Psoas muscle (tissue), 8 donors: ENCODE data around the gene EBPL. TPM values are rescaled to one million over a fixed set of nuclear protein-coding genes. Genes with fewer than 3 reads are reported as not detected.

Experiments used
- ATAC-seq, 4 donors: fragments of 200-7000 bp; cut with Tn5 transposase; one replicate each; pipeline ENCODE4 v1.9.1; 2020; ENCODE audit warnings: moderate library complexity in 3 of 4, mild to moderate bottlenecking in 2 of 4
- DNase-seq, 2 donors: peaks; one replicate each; pipeline ENCODE4 v3.0.0-alpha.2; 2020
- H3K27ac ChIP-seq: fragments of 200-600 bp; one replicate; pipeline ENCODE4 v1.8.0; 2022
- H3K27me3 ChIP-seq, 3 donors: fragments of 200-600 bp in 1 of 3; one replicate each; pipeline versions ENCODE4 v1.6.1 to v1.8.0; 2013 to 2022; ENCODE audit warnings: low read length in 2 of 3, mild to moderate bottlenecking in 2 of 3, moderate library complexity in 1 of 3; ENCODE audit not compliant: insufficient read depth in 3 of 3
- H3K36me3 ChIP-seq, 2 donors: fragments of 200-600 bp in 1 of 2; one replicate each; pipeline versions ENCODE4 v1.6.1 to v1.8.0; 2013 to 2022; ENCODE audit warnings: low read depth in 1 of 2, mild to moderate bottlenecking in 1 of 2, moderate library complexity in 1 of 2; ENCODE audit not compliant: insufficient read depth in 1 of 2
- H3K4me1 ChIP-seq: fragments of 200-600 bp; one replicate; pipeline ENCODE4 v1.8.0; 2022
- H3K4me3 ChIP-seq: fragments of 200-600 bp; one replicate; pipeline ENCODE4 v1.8.0; 2022; ENCODE audit warnings: mild to moderate bottlenecking
- H3K9me3 ChIP-seq: fragments of 200-600 bp; one replicate; pipeline ENCODE4 v1.8.0; 2022
- WGBS, 3 donors: extraction: QIAGEN DNeasy Blood & Tissue Kit; methylation state at CpG; one replicate each; pipeline versions ENCODE4 v1.1.6 to v1.1.7; 2013; 5-methylcytosine and 5-hydroxymethylcytosine counted together
- intact Hi-C, 2 donors: fragments of 100-400 bp; cut with DNase I; formaldehyde crosslinking; loops; one replicate each; pipeline versions ENCODE4 v1.11.0 to v1.14.2; 2022
- polyA plus RNA-seq, 3 donors: library from polyadenylated mRNA; stranded (reverse); fragments of 200-250 nt; gene quantifications; one replicate each; pipeline ENCODE4 v1.2.3, GENCODE V29; 2013
- total RNA-seq, 4 donors: library from RNA; stranded (reverse); fragmentation: NEBNext Ultra II Directional in 2 of 4; extraction: Animal tissue kit (Norgen Biotek cat#: 25700) in 2 of 4; gene quantifications; one replicate each; pipeline versions ENCODE4 v1.2.1 to v1.2.4, GENCODE V29; 2021 to 2023
- TF ChIP-seq, protein P1 (sequence below): fragments of 200-600 bp; IDR thresholded peaks from one replicate; pipeline ENCODE4 v1.8.0; 2022; ENCODE audit warnings: antibody characterized with exemption
- donor health status: healthy with polysubstance abuse.
- donor health status: DM: no; HTN: no; CAD: no; lungs with moderate emphysema.
- donor health status: Bipolar disorder and iron deficiency.
- donor health status: healthy.
- donor health status: DM: yes; HTN: yes; CAD: no.
- donor health status: DM: no; HTN: no; CAD: no.
- donor health status: DM: no; HTN: no; CAD: no.
- donor health status: DM: yes; HTN: yes; CAD: no.

Gene EBPL
- total and polyA plus RNA-seq, 7 donors = 4.8 to 10.6 (median 7.3) TPM

DNA sequence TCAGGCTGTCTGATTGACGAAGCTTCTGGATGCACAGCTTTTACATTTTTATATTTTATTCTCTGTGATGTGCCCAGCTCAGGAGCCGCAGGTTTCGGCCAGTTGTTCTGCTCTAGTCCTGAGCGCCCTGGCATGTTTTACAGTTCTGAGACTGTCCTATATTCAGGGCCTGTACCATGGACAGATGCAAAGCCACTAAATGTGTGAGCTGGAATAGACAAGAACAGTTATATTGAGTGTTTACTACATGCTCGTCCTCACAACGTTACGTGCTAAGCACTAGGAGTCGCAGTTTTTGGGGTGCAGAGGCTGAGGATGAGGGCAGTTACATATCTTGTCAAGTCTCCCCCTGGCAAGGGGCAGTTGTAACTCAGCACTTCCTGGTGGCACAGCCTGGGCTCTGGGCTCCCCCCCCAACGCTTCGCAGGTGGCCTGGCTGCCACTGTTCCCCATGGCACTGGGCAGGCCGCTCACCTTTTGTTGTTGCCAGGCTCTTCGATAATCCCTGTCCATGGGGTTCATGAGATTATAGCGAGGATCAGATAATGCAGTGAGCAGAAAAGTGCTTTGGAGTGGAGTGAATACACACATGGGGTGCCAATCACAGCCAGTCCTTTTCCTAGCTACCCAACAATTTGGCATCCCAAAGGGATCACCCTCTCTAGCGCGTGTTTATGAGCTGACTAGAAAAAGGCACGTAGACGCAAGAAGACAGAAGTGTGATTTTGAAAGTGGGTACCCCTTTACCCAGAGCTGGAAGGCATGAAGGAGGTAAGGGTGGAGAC lies 39.5 kb downstream of the EBPL start:
- 25 to 42% (median 31%) methylated on average over 17 of the region's 17 CpGs for WGBS, 3 donors
- peak overlapping the region; percentile 97 for H3K27ac ChIP-seq
- no peaks in the 10 kb centered on the region for H3K36me3 ChIP-seq
- peak; percentile 41 to 63 (median 45) for ATAC-seq
- H3K4me1 ChIP-seq = peaks cover 65% of the 10 kb centered on the region
- TF ChIP-seq, protein P1, sequence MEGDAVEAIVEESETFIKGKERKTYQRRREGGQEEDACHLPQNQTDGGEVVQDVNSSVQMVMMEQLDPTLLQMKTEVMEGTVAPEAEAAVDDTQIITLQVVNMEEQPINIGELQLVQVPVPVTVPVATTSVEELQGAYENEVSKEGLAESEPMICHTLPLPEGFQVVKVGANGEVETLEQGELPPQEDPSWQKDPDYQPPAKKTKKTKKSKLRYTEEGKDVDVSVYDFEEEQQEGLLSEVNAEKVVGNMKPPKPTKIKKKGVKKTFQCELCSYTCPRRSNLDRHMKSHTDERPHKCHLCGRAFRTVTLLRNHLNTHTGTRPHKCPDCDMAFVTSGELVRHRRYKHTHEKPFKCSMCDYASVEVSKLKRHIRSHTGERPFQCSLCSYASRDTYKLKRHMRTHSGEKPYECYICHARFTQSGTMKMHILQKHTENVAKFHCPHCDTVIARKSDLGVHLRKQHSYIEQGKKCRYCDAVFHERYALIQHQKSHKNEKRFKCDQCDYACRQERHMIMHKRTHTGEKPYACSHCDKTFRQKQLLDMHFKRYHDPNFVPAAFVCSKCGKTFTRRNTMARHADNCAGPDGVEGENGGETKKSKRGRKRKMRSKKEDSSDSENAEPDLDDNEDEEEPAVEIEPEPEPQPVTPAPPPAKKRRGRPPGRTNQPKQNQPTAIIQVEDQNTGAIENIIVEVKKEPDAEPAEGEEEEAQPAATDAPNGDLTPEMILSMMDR = no peak
- intact Hi-C loops = loop anchor here (2.0 to 10.0 kb wide), 6 partner anchors 41 to 473 kb away; partner anchors contain the start of genes KPNA3 (in 2 of the 2), EBPL (in 1 of the 2) and SPRYD7 (in 1 of the 2)
- peak in 1 of 2 donors; percentile 60 for DNase-seq
- no peaks in the 10 kb centered on the region for H3K9me3 ChIP-seq
- no peaks in the 10 kb centered on the region for H3K27me3 ChIP-seq
- peak overlapping the region; percentile 51 for H3K4me3 ChIP-seq

- WGBS, 3 donors = 27 to 34% (median 34%) methylated on average over 2 of the region's 2 CpGs
- ATAC-seq (peak; percentile 74 to 79 (median 78)), DNase-seq (peak; percentile 52 to 81)
- Histone ChIP-seq H3K27ac (peak overlapping the region; percentile 97), H3K27me3 (no peaks in the 10 kb centered on the region), H3K4me1 (peaks cover 56% of the 10 kb centered on the region), H3K9me3 (no peaks in the 10 kb centered on the region), H3K4me3 (peak overlapping the region; percentile 19), H3K36me3 (no peaks in the 10 kb centered on the region)
- intact Hi-C loops = loop anchor here (5.0 to 10.0 kb wide), 5 partner anchors 42 to 475 kb away; partner anchors contain the start of genes EBPL (in 1 of the 2), KPNA3 (in 1 of the 2) and SPRYD7 (in 1 of the 2)
- TF ChIP-seq, protein P1 = no peak
Observed at GRCh38 chr13:49649963-49650312, 41.3 kb downstream of the EBPL start.

DNA sequence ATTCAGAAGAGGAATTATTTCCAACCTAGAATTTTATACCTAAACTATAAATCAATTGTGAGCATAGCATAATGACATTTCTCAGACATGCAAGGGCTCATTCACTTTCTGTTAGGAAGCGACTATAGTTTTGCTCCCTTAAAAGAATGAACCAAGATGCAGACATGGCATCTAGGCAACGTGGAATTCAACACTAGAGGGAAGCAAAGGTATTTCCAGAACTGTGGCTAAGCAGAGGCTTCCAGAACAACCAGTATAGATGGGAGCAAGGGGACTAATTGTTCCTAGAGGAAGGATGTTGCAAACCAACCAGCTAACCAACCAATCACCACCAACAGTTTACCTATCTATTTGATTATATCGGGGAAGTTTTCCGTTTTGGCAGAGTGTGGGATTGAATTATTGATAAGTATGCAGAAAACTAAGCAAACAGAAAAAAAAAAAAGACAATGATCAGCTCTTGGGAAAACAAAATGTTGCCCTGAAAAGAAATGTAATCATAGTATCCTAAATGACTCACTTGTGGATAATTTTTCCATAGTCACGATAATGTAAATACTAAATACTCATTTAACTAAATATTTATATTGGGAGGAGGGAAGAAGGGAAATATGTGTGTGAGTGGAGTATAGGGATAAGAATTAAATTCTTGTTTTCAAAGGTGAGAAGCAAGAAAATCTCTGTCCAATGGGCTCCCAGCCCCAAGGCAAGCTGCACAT lies 41.9 kb downstream of the EBPL start:
- TF ChIP-seq, protein P1 = peak; percentile 38
- DNase-seq (no peak), ATAC-seq (peak; percentile 27 to 61 (median 52))
- Histone ChIP-seq H3K36me3 (no peaks in the 10 kb centered on the region), H3K4me1 (peaks cover 50% of the 10 kb centered on the region), H3K27me3 (no peaks in the 10 kb centered on the region), H3K4me3 (peak overlapping the region; percentile 19), H3K9me3 (no peaks in the 10 kb centered on the region), H3K27ac (peak overlapping the region; percentile 97)
- intact Hi-C loops = no loop called here
- 42 to 64% (median 43%) methylated on average over 5 of the region's 5 CpGs for WGBS, 3 donors

DNA sequence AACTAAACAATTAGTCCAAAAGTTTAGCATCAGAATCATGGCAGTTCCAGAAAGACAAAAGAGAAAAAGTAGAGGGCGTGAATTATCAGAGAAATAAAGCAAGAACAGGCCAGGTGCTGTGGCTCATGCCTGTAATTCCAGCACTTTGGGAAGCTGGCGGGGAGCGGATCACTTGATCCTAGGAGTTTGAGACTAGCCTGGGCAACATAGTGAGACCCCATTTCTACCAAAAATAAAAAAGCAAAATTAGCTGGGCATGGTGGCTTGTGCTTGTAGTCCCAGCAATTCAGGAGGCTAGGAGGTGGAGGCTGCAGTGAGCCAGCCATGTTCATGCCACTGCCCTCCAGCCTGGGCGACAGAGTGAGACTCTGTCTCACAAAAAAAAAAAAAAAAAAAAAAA lies 44.6 kb downstream of the EBPL start:
- H3K36me3 ChIP-seq = no peaks in the 10 kb centered on the region
- ATAC-seq = no peak
- no peak overlapping the region for H3K4me3 ChIP-seq
- H3K27ac ChIP-seq = no peak overlapping the region
- no peaks in the 10 kb centered on the region for H3K27me3 ChIP-seq
- H3K9me3 ChIP-seq = no peaks in the 10 kb centered on the region
- DNase-seq = no peak
- intact Hi-C loops = no loop called here
- TF ChIP-seq, protein P1 = no peak
- 93% methylated on average over 4 of the region's 4 CpGs for WGBS, 3 donors
- H3K4me1 ChIP-seq = peaks cover 27% of the 10 kb centered on the region
